GM23338 (cell line): ENCODE results near the gene ZFPL1. TPM values are rescaled to one million over a fixed set of nuclear protein-coding genes. Genes with fewer than 3 reads are reported as not detected.

Source experiments
- ATAC-seq: fragments of 200-7000 bp; cut with Tn5 transposase; 3 replicates; pipeline ENCODE4 v1.9.1; 2020
- DNase-seq: peaks from one replicate; pipeline ENCODE4 v3.0.0-alpha.2; 2015; ENCODE audit warnings: low spot score
- H2AFZ ChIP-seq: fragments of 200-600 bp; sonication (generic); 2 replicates; pipeline ENCODE4 v1.8.0; 2016; ENCODE audit warnings: antibody characterized with exemption, mild to moderate bottlenecking, moderate library complexity
- H3F3A ChIP-seq: fragments of 200-600 bp; sonication (generic); replicated peaks from 2 replicates; pipeline ENCODE4 v1.8.0; 2017; ENCODE audit warnings: antibody characterized with exemption, mixed run types, low read depth
- H3K27ac ChIP-seq: fragments of 200-600 bp; sonication (generic); 2 replicates; pipeline ENCODE4 v1.6.1; 2016; ENCODE audit warnings: low read depth
- H3K27me3 ChIP-seq: fragments of 200-600 bp; sonication (generic); 2 replicates; pipeline ENCODE4 v1.8.0; 2016; ENCODE audit warnings: mild to moderate bottlenecking, mixed run types, moderate library complexity; ENCODE audit not compliant: insufficient read depth
- H3K36me3 ChIP-seq: fragments of 200-600 bp; sonication (generic); 2 replicates; pipeline ENCODE4 v1.8.0; 2016; ENCODE audit warnings: mild to moderate bottlenecking; ENCODE audit not compliant: insufficient read depth
- H3K4me1 ChIP-seq: fragments of 200-600 bp; sonication (generic); 2 replicates; pipeline ENCODE4 v1.8.0; 2016; ENCODE audit warnings: mild to moderate bottlenecking, moderate library complexity; ENCODE audit not compliant: insufficient read depth
- H3K4me2 ChIP-seq: fragments of 200-600 bp; sonication (generic); 2 replicates; pipeline ENCODE4 v1.7.1; 2017; ENCODE audit warnings: mixed run types
- H3K4me3 ChIP-seq: fragments of 200-600 bp; sonication (generic); 2 replicates; pipeline ENCODE4 v1.6.1; 2016; ENCODE audit warnings: mixed run types
- H3K79me2 ChIP-seq: fragments of 200-600 bp; sonication (generic); replicated peaks from 2 replicates; pipeline ENCODE4 v1.8.0; 2017; ENCODE audit warnings: mild to moderate bottlenecking; ENCODE audit not compliant: insufficient read depth
- H3K9me2 ChIP-seq: fragments of 200-600 bp; sonication (generic); 2 replicates; pipeline ENCODE4 v1.8.0; 2017; ENCODE audit not compliant: insufficient read depth
- H4K20me1 ChIP-seq: fragments of 200-600 bp; sonication (generic); replicated peaks from 2 replicates; pipeline ENCODE4 v1.8.0; 2017; ENCODE audit warnings: mild to moderate bottlenecking; ENCODE audit not compliant: insufficient read depth
- H3K27ac Mint-ChIP-seq: 2 replicates; pipeline ENCODE4 v1.8.0; 2020; ENCODE audit warnings: inconsistent platforms, mild to moderate bottlenecking, moderate library complexity, mixed read lengths
- H3K27me3 Mint-ChIP-seq: 3 replicates; pipeline ENCODE4 v1.8.0; 2022; ENCODE audit warnings: low read depth, mild to moderate bottlenecking, moderate library complexity, mixed read lengths, inconsistent platforms; ENCODE audit not compliant: insufficient read depth, poor library complexity
- H3K36me3 Mint-ChIP-seq: 3 replicates; pipeline ENCODE4 v1.8.0; 2021; ENCODE audit warnings: low read depth, mild to moderate bottlenecking, inconsistent platforms, moderate library complexity, mixed read lengths
- H3K4me1 Mint-ChIP-seq: 3 replicates; pipeline ENCODE4 v1.8.0; 2020; ENCODE audit warnings: mild to moderate bottlenecking, inconsistent platforms, mixed read lengths
- H3K4me3 Mint-ChIP-seq: 3 replicates; pipeline ENCODE4 v1.8.0; 2021; ENCODE audit warnings: moderate library complexity, mild to moderate bottlenecking, inconsistent platforms, mixed read lengths
- H3K9me3 Mint-ChIP-seq: 3 replicates; pipeline ENCODE4 v1.8.0; 2020; ENCODE audit warnings: moderate library complexity, mild to moderate bottlenecking, inconsistent platforms, mixed read lengths
- CREB1 ChIP-seq: fragments of 250-450 bp; sonication (Bioruptor Pico); IDR thresholded peaks from 2 replicates; pipeline ENCODE4 v1.5.0; 2020; ENCODE audit warnings: low read depth, mild to moderate bottlenecking, moderate library complexity
- EZH2 ChIP-seq: fragments of 200-600 bp; sonication (generic); IDR thresholded peaks from one replicate; pipeline ENCODE4 v1.8.0; 2017; ENCODE audit warnings: antibody characterized with exemption, mild to moderate bottlenecking, low read depth; ENCODE audit not compliant: unreplicated experiment
- EZH2phosphoT487 ChIP-seq: fragments of 200-600 bp; sonication (generic); IDR thresholded peaks from one replicate; pipeline ENCODE4 v1.8.1; 2018; ENCODE audit warnings: antibody characterized with exemption; ENCODE audit not compliant: unreplicated experiment
- JUNB ChIP-seq: IDR thresholded peaks from one replicate; pipeline ENCODE4 v1.6.1; 2016; ENCODE audit warnings: antibody characterized with exemption; ENCODE audit not compliant: unreplicated experiment
- NANOG ChIP-seq: IDR thresholded peaks from 2 replicates; pipeline ENCODE4 v1.6.1; 2016; ENCODE audit warnings: antibody characterized with exemption, borderline replicate concordance
- POLR2AphosphoS5 ChIP-seq: IDR thresholded peaks from 2 replicates; pipeline ENCODE4 v1.6.1; 2016; ENCODE audit warnings: antibody characterized with exemption, low read depth
- STAT1 ChIP-seq: IDR thresholded peaks from one replicate; pipeline ENCODE4 v1.6.1; 2016; ENCODE audit warnings: antibody characterized with exemption; ENCODE audit not compliant: unreplicated experiment
- ZNF114 ChIP-seq: fragments of 250-450 bp; sonication (Bioruptor Pico); IDR thresholded peaks from 2 replicates; pipeline ENCODE4 v1.5.0; 2020; ENCODE audit warnings: mild to moderate bottlenecking, moderate library complexity
- ZNF331 ChIP-seq: fragments of 250-450 bp; sonication (Bioruptor Pico); IDR thresholded peaks from 2 replicates; pipeline ENCODE4 v1.5.0; 2020; ENCODE audit warnings: low read depth, mild to moderate bottlenecking, moderate library complexity
- polyA plus RNA-seq: library from polyadenylated mRNA; unstranded; fragments of >200 nt; fragmentation: Nextera tagmentation; extraction: Ambion mirVana; gene quantifications from 2 replicates; pipeline ENCODE4 v1.2.1, GENCODE V29; 2016
- total RNA-seq: library from RNA; depleted of rRNA; stranded (reverse); fragments of >200 nt; shearing (Covaris generic); gene quantifications from 2 replicates; pipeline ENCODE4 v1.2.3, GENCODE V29; 2014
- TF ChIP-seq, protein P1 (sequence below): IDR thresholded peaks from one replicate; pipeline ENCODE4 v1.6.1; 2018; ENCODE audit warnings: antibody characterized with exemption; ENCODE audit not compliant: unreplicated experiment
- TF ChIP-seq, protein P2 (sequence below): fragments of 250-450 bp; sonication (Bioruptor Pico); IDR thresholded peaks from 2 replicates; pipeline ENCODE4 v1.5.0; 2020; ENCODE audit warnings: mild to moderate bottlenecking, moderate library complexity
- TF ChIP-seq, protein P3 (sequence below), 2 experiments: fragments of 200-600 bp in 1 of 2; sonication (generic) in 1 of 2; conservative IDR thresholded peaks; 2 replicates each; pipeline versions ENCODE4 v1.5.1 to v1.6.1; 2016 to 2017; ENCODE audit warnings: antibody characterized with exemption in 2 of 2, low read depth in 2 of 2, mild to moderate bottlenecking in 2 of 2, moderate library complexity in 1 of 2
- TF ChIP-seq, protein P4 (sequence below): IDR thresholded peaks from 2 replicates; pipeline ENCODE4 v1.6.1; 2016; ENCODE audit warnings: antibody characterized with exemption

Gene ZFPL1
- total and polyA plus RNA-seq, 2 experiments from 2014 or later: 26.3 to 26.8 TPM

DNA sequence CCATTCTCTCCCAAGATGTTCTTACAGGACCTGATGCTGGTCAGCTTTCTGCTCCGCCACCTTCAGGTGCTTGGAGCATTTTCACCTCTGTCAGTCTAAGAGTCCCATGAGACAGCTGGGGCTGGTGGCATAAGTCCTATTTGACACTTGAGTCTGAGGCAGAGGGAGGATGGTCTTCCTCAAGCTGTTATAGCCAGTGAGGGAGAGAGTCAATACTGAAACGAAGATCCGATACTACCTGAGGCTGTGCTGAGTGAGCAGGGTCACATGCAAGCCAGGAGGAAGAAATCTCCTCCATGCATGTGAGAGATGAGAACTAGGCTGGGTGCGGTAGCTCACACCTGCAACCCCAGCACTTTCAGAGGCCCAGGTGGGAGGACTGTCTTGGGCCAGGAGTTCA is 5.6 kb downstream of the ZFPL1 start:
- peaks cover 5% of the 10 kb centered on the region; the same call in 2 of the 3 replicates for H3K36me3 Mint-ChIP-seq
- H2AFZ ChIP-seq: no peak overlapping the region
- ATAC-seq: no peak
- H3K27ac ChIP-seq: no peak overlapping the region
- no peak for DNase-seq
- H3K9me3 Mint-ChIP-seq: no peaks in the 10 kb centered on the region
- H3K4me1 ChIP-seq: no peaks in the 10 kb centered on the region
- no peaks in the 10 kb centered on the region for H3F3A ChIP-seq
- no peak overlapping the region for H3K4me3 Mint-ChIP-seq
- no peak overlapping the region for H3K4me2 ChIP-seq
- no peak overlapping the region for H3K4me3 ChIP-seq
- H3K27me3 ChIP-seq: no peaks in the 10 kb centered on the region
- H3K9me2 ChIP-seq: no peaks in the 10 kb centered on the region
- H3K36me3 ChIP-seq: no peaks in the 10 kb centered on the region
- peaks cover 1% of the 10 kb centered on the region for H3K27me3 Mint-ChIP-seq
- H3K79me2 ChIP-seq: peaks cover 5% of the 10 kb centered on the region; the same call in 1 of the 2 replicates
- H4K20me1 ChIP-seq: no peaks in the 10 kb centered on the region
- H3K27ac Mint-ChIP-seq: no peak overlapping the region
- TF ChIP-seq, protein P1, sequence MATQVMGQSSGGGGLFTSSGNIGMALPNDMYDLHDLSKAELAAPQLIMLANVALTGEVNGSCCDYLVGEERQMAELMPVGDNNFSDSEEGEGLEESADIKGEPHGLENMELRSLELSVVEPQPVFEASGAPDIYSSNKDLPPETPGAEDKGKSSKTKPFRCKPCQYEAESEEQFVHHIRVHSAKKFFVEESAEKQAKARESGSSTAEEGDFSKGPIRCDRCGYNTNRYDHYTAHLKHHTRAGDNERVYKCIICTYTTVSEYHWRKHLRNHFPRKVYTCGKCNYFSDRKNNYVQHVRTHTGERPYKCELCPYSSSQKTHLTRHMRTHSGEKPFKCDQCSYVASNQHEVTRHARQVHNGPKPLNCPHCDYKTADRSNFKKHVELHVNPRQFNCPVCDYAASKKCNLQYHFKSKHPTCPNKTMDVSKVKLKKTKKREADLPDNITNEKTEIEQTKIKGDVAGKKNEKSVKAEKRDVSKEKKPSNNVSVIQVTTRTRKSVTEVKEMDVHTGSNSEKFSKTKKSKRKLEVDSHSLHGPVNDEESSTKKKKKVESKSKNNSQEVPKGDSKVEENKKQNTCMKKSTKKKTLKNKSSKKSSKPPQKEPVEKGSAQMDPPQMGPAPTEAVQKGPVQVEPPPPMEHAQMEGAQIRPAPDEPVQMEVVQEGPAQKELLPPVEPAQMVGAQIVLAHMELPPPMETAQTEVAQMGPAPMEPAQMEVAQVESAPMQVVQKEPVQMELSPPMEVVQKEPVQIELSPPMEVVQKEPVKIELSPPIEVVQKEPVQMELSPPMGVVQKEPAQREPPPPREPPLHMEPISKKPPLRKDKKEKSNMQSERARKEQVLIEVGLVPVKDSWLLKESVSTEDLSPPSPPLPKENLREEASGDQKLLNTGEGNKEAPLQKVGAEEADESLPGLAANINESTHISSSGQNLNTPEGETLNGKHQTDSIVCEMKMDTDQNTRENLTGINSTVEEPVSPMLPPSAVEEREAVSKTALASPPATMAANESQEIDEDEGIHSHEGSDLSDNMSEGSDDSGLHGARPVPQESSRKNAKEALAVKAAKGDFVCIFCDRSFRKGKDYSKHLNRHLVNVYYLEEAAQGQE: no peak
- TF ChIP-seq POLR2AphosphoS5 (no peak), JUNB (no peak), ZNF114 (CRISPR knock-in tag) (no peak), STAT1 (no peak), NANOG (no peak), EZH2 (no peak), ZNF331 (CRISPR knock-in tag) (no peak), EZH2phosphoT487 (no peak), CREB1 (CRISPR knock-in tag) (no peak)
- TF ChIP-seq, protein P2, sequence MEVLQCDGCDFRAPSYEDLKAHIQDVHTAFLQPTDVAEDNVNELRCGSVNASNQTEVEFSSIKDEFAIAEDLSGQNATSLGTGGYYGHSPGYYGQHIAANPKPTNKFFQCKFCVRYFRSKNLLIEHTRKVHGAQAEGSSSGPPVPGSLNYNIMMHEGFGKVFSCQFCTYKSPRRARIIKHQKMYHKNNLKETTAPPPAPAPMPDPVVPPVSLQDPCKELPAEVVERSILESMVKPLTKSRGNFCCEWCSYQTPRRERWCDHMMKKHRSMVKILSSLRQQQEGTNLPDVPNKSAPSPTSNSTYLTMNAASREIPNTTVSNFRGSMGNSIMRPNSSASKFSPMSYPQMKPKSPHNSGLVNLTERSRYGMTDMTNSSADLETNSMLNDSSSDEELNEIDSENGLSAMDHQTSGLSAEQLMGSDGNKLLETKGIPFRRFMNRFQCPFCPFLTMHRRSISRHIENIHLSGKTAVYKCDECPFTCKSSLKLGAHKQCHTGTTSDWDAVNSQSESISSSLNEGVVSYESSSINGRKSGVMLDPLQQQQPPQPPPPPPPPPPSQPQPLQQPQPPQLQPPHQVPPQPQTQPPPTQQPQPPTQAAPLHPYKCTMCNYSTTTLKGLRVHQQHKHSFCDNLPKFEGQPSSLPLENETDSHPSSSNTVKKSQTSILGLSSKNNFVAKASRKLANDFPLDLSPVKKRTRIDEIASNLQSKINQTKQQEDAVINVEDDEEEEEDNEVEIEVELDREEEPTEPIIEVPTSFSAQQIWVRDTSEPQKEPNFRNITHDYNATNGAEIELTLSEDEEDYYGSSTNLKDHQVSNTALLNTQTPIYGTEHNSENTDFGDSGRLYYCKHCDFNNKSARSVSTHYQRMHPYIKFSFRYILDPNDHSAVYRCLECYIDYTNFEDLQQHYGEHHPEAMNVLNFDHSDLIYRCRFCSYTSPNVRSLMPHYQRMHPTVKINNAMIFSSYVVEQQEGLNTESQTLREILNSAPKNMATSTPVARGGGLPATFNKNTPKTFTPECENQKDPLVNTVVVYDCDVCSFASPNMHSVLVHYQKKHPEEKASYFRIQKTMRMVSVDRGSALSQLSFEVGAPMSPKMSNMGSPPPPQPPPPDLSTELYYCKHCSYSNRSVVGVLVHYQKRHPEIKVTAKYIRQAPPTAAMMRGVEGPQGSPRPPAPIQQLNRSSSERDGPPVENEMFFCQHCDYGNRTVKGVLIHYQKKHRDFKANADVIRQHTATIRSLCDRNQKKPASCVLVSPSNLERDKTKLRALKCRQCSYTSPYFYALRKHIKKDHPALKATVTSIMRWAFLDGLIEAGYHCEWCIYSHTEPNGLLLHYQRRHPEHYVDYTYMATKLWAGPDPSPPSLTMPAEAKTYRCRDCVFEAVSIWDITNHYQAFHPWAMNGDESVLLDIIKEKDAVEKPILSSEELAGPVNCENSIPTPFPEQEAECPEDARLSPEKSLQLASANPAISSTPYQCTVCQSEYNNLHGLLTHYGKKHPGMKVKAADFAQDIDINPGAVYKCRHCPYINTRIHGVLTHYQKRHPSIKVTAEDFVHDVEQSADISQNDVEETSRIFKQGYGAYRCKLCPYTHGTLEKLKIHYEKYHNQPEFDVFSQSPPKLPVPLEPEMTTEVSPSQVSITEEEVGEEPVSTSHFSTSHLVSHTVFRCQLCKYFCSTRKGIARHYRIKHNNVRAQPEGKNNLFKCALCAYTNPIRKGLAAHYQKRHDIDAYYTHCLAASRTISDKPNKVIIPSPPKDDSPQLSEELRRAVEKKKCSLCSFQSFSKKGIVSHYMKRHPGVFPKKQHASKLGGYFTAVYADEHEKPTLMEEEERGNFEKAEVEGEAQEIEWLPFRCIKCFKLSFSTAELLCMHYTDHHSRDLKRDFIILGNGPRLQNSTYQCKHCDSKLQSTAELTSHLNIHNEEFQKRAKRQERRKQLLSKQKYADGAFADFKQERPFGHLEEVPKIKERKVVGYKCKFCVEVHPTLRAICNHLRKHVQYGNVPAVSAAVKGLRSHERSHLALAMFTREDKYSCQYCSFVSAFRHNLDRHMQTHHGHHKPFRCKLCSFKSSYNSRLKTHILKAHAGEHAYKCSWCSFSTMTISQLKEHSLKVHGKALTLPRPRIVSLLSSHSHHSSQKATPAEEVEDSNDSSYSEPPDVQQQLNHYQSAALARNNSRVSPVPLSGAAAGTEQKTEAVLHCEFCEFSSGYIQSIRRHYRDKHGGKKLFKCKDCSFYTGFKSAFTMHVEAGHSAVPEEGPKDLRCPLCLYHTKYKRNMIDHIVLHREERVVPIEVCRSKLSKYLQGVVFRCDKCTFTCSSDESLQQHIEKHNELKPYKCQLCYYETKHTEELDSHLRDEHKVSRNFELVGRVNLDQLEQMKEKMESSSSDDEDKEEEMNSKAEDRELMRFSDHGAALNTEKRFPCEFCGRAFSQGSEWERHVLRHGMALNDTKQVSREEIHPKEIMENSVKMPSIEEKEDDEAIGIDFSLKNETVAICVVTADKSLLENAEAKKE (CRISPR knock-in tag): no peak
- TF ChIP-seq, protein P3, sequence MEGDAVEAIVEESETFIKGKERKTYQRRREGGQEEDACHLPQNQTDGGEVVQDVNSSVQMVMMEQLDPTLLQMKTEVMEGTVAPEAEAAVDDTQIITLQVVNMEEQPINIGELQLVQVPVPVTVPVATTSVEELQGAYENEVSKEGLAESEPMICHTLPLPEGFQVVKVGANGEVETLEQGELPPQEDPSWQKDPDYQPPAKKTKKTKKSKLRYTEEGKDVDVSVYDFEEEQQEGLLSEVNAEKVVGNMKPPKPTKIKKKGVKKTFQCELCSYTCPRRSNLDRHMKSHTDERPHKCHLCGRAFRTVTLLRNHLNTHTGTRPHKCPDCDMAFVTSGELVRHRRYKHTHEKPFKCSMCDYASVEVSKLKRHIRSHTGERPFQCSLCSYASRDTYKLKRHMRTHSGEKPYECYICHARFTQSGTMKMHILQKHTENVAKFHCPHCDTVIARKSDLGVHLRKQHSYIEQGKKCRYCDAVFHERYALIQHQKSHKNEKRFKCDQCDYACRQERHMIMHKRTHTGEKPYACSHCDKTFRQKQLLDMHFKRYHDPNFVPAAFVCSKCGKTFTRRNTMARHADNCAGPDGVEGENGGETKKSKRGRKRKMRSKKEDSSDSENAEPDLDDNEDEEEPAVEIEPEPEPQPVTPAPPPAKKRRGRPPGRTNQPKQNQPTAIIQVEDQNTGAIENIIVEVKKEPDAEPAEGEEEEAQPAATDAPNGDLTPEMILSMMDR (conservative IDR thresholded peaks at IDR 0.05; ENCODE audit: low read depth in 2 of 2): no peak
- TF ChIP-seq, protein P4, sequence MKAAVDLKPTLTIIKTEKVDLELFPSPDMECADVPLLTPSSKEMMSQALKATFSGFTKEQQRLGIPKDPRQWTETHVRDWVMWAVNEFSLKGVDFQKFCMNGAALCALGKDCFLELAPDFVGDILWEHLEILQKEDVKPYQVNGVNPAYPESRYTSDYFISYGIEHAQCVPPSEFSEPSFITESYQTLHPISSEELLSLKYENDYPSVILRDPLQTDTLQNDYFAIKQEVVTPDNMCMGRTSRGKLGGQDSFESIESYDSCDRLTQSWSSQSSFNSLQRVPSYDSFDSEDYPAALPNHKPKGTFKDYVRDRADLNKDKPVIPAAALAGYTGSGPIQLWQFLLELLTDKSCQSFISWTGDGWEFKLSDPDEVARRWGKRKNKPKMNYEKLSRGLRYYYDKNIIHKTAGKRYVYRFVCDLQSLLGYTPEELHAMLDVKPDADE: no peak
- peaks cover 5% of the 10 kb centered on the region; the same call in 1 of the 3 replicates for H3K4me1 Mint-ChIP-seq
